Activated effector memory CD4-positive, alpha-beta T cell treated with Interleukin-2 at 50 U/mL for 16 hours (primary cell): Measurements from ENCODE around the gene FOXO6.

Experiments
- DNase-seq: peaks from one replicate; pipeline ENCODE4 v3.0.0-alpha.2; 2020

The FOXO6 gene

GRCh38 chr1:41411229-41411628, 50.0 kb downstream of the FOXO6 start:
- no peak for DNase-seq

DNA sequence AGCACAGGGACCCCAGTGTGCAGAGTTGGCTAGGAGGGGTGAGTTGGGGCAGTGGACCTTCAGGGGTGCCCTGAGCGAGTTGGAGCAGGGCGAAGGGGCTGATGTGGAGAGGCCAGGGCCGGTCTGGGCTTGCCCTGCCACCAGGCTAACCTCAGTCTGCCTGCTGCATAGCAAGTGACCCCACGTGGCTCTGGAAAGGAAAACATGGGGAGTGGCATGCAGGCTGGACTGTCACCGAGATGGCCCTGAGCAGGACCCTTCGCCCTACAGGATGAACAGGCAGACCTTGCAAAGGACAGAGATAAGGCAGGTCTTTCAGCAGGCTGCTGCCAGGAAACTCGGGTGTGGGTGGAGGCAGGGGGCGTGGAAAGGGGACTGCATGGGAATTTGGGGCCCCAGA, 51.5 kb downstream of the FOXO6 start:
- DNase-seq: no peak

- DNase-seq: no peak
These were observed 52.6 kb downstream of the FOXO6 start for GRCh38 chr1:41413748-41414281.

- no peak for DNase-seq
These were observed 53.1 kb downstream of the FOXO6 start for GRCh38 chr1:41414296-41414695.

DNA sequence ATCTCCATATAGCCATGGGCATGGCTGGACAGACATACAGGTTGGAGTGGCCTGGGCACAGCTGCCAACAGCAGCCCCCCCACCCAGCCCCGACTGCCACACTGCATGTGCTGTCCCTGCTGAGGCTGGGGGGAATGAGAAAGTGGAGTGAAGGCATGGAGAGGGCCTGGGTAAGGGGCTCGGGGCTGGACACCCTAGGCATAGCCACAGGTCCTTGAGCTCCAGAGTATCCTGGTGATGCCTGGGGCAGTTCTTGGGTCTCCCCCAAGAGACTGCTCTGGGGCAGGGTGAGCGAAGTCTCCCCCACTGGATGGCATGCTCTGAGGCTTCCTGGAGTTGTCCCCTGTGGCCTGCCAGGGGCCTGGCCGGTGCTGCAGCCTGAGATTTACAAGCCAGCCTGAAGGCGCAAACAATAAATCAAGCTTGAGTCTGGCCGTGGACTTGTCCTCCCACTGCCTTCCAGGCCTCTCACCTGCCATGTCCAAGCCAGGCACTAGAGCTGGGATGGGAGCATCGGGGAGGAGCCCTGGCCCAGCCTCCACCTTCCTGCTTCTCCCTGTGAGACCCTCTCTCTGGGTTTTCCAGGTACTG, 53.6 kb downstream of the FOXO6 start:
- DNase-seq: no peak

DNA sequence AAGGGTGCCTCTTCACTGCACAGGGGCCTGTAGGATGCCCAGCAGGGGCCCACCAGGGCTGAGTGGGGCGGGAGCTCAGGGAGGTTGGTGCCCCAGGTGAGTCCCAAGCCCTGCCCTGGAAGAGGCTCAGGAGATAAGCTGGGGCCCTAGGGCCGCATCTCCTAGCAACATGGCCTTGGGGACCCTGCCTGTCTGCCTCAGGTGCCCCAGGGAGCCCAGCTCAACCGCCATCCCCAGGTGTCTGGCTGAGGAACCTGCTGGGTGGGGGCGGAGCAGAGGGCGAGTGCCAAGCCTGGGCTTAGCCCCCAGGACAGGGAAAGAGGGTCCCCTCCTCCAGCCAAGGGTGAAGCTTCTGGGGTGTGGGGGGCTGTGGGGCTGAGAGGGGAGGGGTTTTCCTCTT, 54.8 kb downstream of the FOXO6 start:
- DNase-seq: no peak

DNA sequence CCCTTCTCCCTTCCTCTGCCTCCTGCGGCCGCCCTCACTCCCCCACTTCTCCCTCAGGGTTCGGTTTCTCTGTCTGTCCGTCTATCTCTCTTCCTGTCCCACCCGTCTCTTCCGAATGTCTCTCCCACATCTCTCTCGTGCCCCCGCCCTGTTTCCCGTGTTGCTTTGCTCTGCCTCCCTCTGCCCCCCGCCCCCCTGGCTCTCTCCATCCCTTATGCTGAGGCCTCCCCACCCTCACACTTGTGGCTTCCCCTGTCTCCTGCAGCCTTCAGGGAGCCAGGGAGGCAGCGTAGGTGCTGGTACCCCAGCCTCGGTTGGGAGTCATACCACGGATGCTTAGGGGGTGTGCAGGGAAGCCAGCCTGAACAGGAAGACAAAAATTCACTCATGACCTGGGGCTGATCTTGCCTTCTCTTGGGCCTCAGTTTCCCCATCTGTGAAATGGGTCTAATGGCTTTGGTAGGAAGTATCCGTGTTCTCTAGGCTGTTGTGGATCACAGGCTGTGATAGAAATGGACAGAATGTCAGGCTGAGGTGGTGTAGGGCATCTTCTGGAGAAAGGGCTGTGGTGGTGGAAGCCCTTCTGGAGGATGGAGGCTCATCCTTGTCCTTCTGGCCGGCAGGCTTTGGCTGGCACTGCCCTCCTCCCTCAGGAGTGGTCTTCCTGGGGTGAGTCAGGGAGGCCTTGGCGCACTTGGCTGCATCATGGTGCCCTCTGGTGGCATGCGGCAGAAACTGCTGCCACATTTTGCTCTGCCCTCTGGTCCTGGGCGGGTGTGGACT, 55.5 kb downstream of the FOXO6 start:
- peak; percentile 41 for DNase-seq

DNA sequence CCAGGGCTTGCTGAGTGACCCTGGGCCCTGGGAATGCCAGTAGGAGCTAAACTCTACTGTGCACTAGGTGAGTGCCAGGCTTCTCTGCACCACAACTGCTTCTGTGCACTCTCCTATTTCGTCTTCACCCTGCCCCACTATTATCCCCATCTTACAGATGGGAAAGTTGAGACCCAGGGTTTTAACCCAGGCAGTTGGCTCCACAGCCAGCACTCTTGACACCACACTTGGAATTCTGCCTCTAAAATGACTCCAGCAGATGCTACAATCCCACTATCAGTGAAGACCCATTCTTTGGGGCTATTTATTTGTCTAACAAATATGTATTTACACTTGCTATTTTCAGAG, 56.1 kb downstream of the FOXO6 start:
- DNase-seq: no peak

- no peak for DNase-seq
These were observed 56.5 kb downstream of the FOXO6 start for GRCh38 chr1:41417746-41418145.

GRCh38 chr1:41418857-41419583, 57.8 kb downstream of the FOXO6 start:
- no peak for DNase-seq

GRCh38 chr1:41419584-41420295, 58.5 kb downstream of the FOXO6 start:
- no peak for DNase-seq

DNA sequence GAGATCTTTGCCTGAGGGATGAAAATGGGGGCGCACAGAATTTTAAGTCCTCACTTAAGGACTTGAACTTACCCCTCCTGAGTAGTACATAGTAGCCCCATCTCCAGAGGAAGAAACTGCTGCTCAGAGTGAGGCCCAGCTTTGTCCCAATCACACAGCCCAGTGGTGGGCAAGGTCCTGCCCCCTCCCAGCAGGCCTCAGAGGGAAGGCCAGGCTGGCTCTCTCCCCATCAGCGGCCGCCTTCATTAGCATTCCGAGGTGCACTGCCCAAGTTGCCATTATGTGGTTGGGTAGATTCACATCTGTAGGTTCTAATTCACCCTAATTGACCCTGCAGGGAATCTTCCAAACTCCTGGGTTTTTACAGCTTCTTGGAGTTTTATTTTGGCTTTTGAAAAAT, 59.1 kb downstream of the FOXO6 start:
- DNase-seq: no peak

- no peak for DNase-seq
These were observed 59.6 kb downstream of the FOXO6 start for GRCh38 chr1:41420860-41421259.

DNA sequence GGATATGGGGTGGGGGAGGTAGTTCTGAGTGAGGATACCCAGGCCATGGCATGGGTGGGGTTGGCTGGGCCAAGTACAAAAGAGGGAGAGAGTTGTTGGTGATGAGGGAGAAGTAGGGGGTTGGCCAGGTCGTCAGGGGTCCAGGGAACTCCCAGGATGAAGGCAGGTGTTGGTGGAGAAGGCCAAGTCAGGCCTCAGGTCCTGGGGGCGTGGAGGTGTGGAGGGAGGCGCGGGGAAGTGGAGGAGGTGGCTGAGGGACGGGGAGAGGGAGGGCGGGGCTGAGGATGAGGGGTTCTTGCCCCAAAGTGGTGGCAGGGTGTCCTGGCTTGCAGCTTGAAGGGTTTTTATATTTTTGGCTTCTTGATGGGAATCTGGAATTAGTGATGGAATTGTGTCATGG, 61.1 kb downstream of the FOXO6 start:
- no peak for DNase-seq

- DNase-seq: no peak
These were observed 62.4 kb downstream of the FOXO6 start for GRCh38 chr1:41423511-41424191.

- no peak for DNase-seq
These were observed 63.4 kb downstream of the FOXO6 start for GRCh38 chr1:41424581-41425118.

GRCh38 chr1:41425369-41425768, 64.1 kb downstream of the FOXO6 start:
- no peak for DNase-seq

DNA sequence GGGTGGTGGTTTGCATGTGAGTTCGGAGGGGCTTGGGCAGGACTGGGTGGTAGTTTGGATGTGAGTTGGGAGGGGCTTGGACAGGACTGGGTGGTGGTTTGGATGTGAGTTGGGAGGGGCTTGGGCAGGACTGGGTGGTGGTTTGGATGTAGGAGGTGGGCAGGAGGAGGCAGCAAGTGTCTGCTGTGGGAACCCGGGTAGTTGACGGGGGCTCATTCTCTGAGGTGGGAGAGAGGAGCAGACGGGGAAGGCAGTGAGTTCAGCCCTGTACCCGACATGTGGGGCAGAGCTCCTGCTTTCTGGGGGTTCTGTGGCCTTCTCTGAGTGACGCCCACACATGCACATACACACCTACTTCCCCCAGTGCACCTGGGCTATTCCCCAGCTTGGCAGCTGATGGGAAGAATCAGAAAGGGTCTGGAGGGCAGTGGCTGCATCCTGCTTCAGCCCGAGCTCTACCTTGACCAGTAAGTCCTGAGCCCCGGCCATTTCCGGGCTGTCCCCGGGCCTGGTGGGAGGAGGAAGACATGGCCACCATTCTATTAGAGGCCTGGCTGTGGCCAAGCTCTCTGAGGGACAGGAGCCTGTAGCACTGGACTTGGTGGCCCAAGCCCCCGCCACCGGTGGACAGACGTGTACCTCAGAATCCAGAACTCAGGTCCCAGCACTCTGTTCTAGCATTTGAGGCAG, 65.1 kb downstream of the FOXO6 start:
- DNase-seq: no peak

- no peak for DNase-seq
These were observed 66.1 kb downstream of the FOXO6 start for GRCh38 chr1:41427122-41427913.

- no peak for DNase-seq
These were observed 66.9 kb downstream of the FOXO6 start for GRCh38 chr1:41427916-41428737.
